OCI-LY7 (cell line): ENCODE measurements around the gene ACR. TPM values are rescaled to one million over a fixed set of nuclear protein-coding genes. Genes with fewer than 3 reads are reported as not detected.
A peak's percentile ranks its signal among the peaks of the same experiment; 100 is the strongest.
"Not testable (repeated sequence)": the region's sequence is repeated elsewhere in the genome, so short reads cannot be mapped to it uniquely, and the experiment has no call there.

Experiments
- BruUV-seq: library from RNA; stranded (reverse); fragments of 400-500 nt; replicated peaks from 2 replicates; lab custom pipeline; 2021; lab: Mats Ljungman, UMichigan
- CTCF ChIA-PET: fragments of 300-600 bp; sonication (Branson Sonifier 250); formaldehyde crosslinking; loops from one replicate; lab custom pipeline; 2022; ENCODE audit warnings: antibody characterized with exemption; ENCODE audit not compliant: unreplicated experiment; lab: Charles Lee
- POLR2A ChIA-PET: fragments of 300-600 bp; sonication (Branson Sonifier 250); formaldehyde crosslinking; loops from one replicate; lab custom pipeline; 2022; ENCODE audit warnings: antibody characterized with exemption; lab: Charles Lee
- DNase-seq: peaks from one replicate; pipeline ENCODE4 v3.0.0-alpha.2; 2015; ENCODE audit warnings: low spot score
- H2AFZ ChIP-seq: fragments of 200-600 bp; sonication (generic), shearing (Covaris generic); 2 replicates; pipeline ENCODE4 v1.6.1; 2014; ENCODE audit warnings: mild to moderate bottlenecking, antibody characterized with exemption, low read length, moderate library complexity
- H3K27ac ChIP-seq: fragments of 200-600 bp; sonication (generic); 2 replicates; pipeline ENCODE4 v1.5.1; 2014; ENCODE audit warnings: mixed run types, low read depth, mild to moderate bottlenecking, moderate library complexity, low read length, inconsistent platforms; ENCODE audit not compliant: poor library complexity, severe bottlenecking
- H3K36me3 ChIP-seq: fragments of 200-600 bp; sonication (generic); 2 replicates; pipeline ENCODE4 v1.6.1; 2014; ENCODE audit warnings: mild to moderate bottlenecking, antibody characterized with exemption, low read length, moderate library complexity, mixed read lengths; ENCODE audit not compliant: insufficient read depth
- H3K4me1 ChIP-seq: fragments of 200-600 bp; sonication (generic); 2 replicates; pipeline ENCODE4 v1.5.1; 2014; ENCODE audit warnings: mild to moderate bottlenecking, low read length; ENCODE audit not compliant: insufficient read depth, poor library complexity, severe bottlenecking
- H3K4me2 ChIP-seq: fragments of 200-600 bp; sonication (generic); 2 replicates; pipeline ENCODE4 v1.6.1; 2014; ENCODE audit warnings: mild to moderate bottlenecking, low read length
- H3K4me3 ChIP-seq: fragments of 200-600 bp; sonication (generic); 2 replicates; pipeline ENCODE4 v1.5.1; 2014; ENCODE audit warnings: mild to moderate bottlenecking, low read depth, low read length; ENCODE audit not compliant: poor library complexity, severe bottlenecking
- H3K79me2 ChIP-seq: fragments of 200-600 bp; sonication (generic); 2 replicates; pipeline ENCODE4 v1.6.1; 2016; ENCODE audit warnings: low read depth, mild to moderate bottlenecking, low read length, moderate library complexity, mixed read lengths; ENCODE audit not compliant: insufficient read depth
- H3K9me2 ChIP-seq: fragments of 200-600 bp; sonication (generic); 2 replicates; pipeline ENCODE4 v1.6.1; 2016; ENCODE audit warnings: mild to moderate bottlenecking, low read length, mixed read lengths; ENCODE audit not compliant: insufficient read depth
- H3K9me3 ChIP-seq: fragments of 200-600 bp; sonication (generic); 2 replicates; pipeline ENCODE4 v1.6.1; 2014; ENCODE audit warnings: mild to moderate bottlenecking, mixed run types, low read length, mixed read lengths
- H4K20me1 ChIP-seq: fragments of 200-600 bp; sonication (generic); 2 replicates; pipeline ENCODE4 v1.6.1; 2014; ENCODE audit warnings: mild to moderate bottlenecking, antibody characterized with exemption, low read length, moderate library complexity, mixed read lengths; ENCODE audit not compliant: insufficient read depth
- intact Hi-C: fragments of 100-400 bp; cut with micrococcal nuclease; formaldehyde crosslinking; loops from one replicate; pipeline ENCODE4 v1.10.0; 2022; ENCODE audit not compliant: unreplicated experiment
- total RNA-seq, 2 experiments: library from RNA; depleted of rRNA in 1 of 2; stranded (reverse); fragments of >200 nt in 1 of 2; shearing (Covaris generic) in 1 of 2; gene quantifications; 2 replicates each; pipeline ENCODE4 v1.2.3, GENCODE V29; 2014 to 2022

ACR gene
- total RNA-seq, 2 experiments from 2014 or later: not detected

DNA sequence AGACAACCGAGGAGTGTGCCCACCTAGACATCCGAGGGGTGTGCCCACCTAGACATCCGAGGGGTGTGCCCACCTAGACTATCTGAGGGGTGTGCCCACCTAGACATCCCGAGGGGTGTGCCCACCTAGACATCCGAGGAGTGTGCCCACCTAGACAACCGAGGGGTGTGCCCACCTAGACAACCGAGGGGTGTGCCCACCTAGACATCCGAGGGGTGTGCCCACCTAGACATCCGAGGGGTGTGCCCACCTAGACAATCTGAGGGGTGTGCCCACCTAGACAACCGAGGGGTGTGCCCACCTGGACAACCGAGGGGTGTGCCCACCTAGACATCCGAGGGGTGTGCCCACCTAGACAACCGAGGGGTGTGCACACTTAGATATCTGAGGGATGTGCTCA, 10.6 kb downstream of the ACR start:
- H3K27ac ChIP-seq, POLR2A ChIA-PET, CTCF ChIA-PET, H3K4me2 ChIP-seq, H3K4me1 ChIP-seq, H3K36me3 ChIP-seq, DNase-seq, H3K79me2 ChIP-seq, intact Hi-C loops, H3K4me3 ChIP-seq, H3K9me3 ChIP-seq, H4K20me1 ChIP-seq, H2AFZ ChIP-seq, H3K9me2 ChIP-seq, BruUV-seq: not testable (repeated sequence)

DNA sequence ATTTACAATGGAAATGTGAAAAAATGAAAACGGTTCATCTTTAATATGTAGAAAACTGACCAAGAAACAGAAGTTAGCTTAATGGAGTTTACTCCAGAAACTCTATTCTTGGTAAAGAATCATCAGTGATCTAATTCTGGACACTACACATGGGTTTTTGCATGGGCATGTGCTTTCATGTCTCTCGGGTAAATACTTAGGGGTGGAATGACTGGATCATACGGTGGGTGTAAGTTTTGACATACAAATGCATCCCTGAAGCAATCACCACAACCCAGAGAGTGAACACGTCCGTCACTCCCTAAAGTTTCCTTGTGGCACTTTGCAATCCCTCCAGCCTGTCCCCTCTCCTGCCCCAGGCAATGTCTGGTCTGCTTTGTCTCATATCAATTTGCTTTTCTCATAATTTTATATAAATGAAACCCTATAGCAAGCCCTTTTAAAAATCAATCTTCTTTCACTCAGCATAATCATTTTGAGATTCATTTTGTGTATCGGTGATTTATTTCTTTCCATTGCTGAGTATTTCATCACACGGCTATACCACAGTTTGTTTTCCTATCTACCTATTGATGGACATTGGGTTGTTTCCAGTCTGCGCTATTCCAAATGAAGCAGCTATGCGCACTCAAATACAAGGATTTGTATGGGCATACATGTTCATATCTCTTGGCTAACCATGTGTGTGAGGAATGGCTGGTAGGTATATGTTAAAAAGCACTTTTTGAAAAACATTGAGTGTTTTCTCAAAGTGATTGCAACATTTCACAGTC, 11.5 kb downstream of the ACR start:
- H4K20me1 ChIP-seq, H3K79me2 ChIP-seq, H2AFZ ChIP-seq, intact Hi-C loops, H3K4me2 ChIP-seq, DNase-seq, H3K9me2 ChIP-seq, H3K4me3 ChIP-seq, BruUV-seq, H3K27ac ChIP-seq, H3K36me3 ChIP-seq, H3K4me1 ChIP-seq, H3K9me3 ChIP-seq, CTCF ChIA-PET, POLR2A ChIA-PET: not testable (repeated sequence)

DNA sequence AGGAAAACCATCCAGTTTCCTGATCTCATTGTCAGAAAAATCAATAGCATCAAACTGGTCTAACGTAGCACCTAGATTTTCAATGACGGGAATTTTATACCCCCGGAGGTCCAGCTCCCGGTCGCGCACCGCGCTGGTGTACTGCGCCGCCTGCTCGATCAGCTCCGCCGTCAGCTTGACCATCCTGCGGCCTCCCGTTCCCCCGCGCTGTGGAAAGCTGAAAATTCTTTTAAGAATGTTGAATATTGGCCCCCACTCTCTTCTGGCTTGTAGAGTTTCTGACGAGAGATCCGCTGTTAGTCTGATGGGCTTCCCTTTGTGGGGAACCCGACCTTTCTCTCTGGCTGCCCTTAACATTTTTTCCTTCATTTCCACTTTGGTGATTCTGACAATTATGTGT, 17.2 kb downstream of the ACR start:
- POLR2A ChIA-PET: not testable (repeated sequence)

DNA sequence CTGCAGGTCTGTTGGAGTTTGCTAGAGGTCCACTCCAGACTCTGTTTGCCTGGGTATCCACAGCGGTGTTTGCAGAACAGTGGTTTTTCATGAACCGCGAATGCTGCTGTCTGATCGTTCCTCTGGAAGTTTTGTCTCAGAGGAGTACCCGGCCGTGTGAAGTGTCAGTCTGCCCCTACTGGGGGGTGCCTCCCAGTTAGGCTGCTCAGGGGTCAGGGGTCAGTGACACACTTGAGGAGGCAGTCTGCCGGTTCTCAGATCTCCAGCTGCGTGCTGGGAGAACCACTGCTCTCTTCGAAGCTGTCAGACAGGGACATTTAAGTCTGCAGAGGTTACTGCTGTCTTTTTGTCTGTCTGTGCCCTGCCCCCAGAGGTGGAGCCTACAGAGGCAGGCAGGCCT, 18.4 kb downstream of the ACR start:
- H3K4me1 ChIP-seq, H3K79me2 ChIP-seq, H4K20me1 ChIP-seq, H3K9me3 ChIP-seq, H3K9me2 ChIP-seq, BruUV-seq, CTCF ChIA-PET, H2AFZ ChIP-seq, H3K4me2 ChIP-seq, intact Hi-C loops, H3K36me3 ChIP-seq, DNase-seq, H3K4me3 ChIP-seq: not testable (repeated sequence)
- H3K27ac ChIP-seq: peak overlapping the region; percentile 76
- POLR2A ChIA-PET: interaction anchor here (0.6 kb wide), 1 partner anchor 24 kb away, joined by 4 read pairs; no protein-coding TSS in a partner anchor

More for the DNA sequence above, 17.2 kb downstream of the ACR start:
- H3K4me2 ChIP-seq, H3K79me2 ChIP-seq, DNase-seq, H4K20me1 ChIP-seq, H2AFZ ChIP-seq, H3K36me3 ChIP-seq, H3K9me3 ChIP-seq, CTCF ChIA-PET, H3K4me3 ChIP-seq, BruUV-seq, H3K9me2 ChIP-seq, intact Hi-C loops, H3K27ac ChIP-seq, H3K4me1 ChIP-seq: not testable (repeated sequence)
